HG03575 (cell line): Measurements from ENCODE around the gene VCAN.

Source experiments
- ATAC-seq: cut with Tn5 transposase; IDR thresholded peaks from one replicate; pipeline ENCODE4 v1.9.1; 2021; ENCODE audit not compliant: unreplicated experiment, insufficient number of reproducible peaks, low FRiP score; ENCODE audit errors: extremely low read depth

VCAN gene

DNA sequence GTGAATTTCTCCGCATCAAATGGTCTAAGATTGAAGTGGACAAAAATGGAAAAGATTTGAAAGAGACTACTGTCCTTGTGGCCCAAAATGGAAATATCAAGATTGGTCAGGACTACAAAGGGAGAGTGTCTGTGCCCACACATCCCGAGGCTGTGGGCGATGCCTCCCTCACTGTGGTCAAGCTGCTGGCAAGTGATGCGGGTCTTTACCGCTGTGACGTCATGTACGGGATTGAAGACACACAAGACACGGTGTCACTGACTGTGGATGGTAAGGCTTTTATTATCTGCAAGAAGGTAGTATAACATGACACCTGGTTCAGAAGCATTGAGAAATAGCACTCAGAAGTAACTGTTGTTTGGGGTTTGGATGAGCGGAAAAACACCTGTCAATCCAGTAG lies 18.7 kb downstream of the VCAN start:
- no peak for ATAC-seq

- no peak for ATAC-seq
These were observed 20.8 kb downstream of the VCAN start for GRCh38 chr5:83492331-83492730.

DNA sequence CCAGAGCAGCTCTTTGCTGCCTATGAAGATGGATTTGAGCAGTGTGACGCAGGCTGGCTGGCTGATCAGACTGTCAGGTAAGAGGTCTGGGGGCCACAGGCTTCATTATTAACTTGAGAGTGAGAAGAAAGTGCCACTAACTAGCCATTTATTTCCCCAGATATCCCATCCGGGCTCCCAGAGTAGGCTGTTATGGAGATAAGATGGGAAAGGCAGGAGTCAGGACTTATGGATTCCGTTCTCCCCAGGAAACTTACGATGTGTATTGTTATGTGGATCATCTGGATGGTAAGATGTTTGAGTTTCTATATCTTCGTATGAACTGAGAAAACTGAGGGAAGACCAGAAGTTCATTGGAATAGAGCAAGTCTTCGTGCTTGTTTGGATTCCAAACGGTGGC lies 22.1 kb downstream of the VCAN start:
- no peak for ATAC-seq

- ATAC-seq: no peak
These were observed 22.6 kb downstream of the VCAN start for GRCh38 chr5:83494087-83494620.

GRCh38 chr5:83494666-83495065 lies 23.1 kb downstream of the VCAN start:
- no peak for ATAC-seq

- ATAC-seq: no peak
These were observed 25.1 kb downstream of the VCAN start for GRCh38 chr5:83496626-83497025.

- no peak for ATAC-seq
These were observed 27.0 kb downstream of the VCAN start for GRCh38 chr5:83498585-83498984.

DNA sequence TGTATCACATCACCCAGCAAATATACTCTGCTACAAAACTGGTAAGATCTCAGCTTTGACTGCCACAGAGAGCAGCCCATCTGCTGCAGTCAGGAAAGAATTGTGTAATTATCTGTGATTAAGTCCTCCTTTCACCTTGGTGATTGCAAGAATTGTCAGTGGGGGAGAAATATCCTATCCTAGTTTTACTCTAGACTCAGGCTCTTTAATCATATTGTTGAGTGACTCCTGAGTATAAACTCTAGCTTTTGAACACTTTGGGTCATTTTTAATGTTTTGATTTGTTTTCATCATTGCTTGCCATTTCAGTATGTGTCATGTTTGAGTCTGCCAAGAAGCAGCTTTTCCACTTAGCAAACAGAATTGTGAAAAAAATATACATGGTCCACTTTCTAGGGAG lies 32.1 kb downstream of the VCAN start:
- no peak for ATAC-seq

GRCh38 chr5:83507431-83507830 lies 35.9 kb downstream of the VCAN start:
- no peak for ATAC-seq

GRCh38 chr5:83509540-83509939 lies 38.0 kb downstream of the VCAN start:
- ATAC-seq: no peak

- peak; percentile 98 for ATAC-seq
These were observed 38.7 kb downstream of the VCAN start for GRCh38 chr5:83510260-83510659.

- no peak for ATAC-seq
These were observed 40.7 kb downstream of the VCAN start for GRCh38 chr5:83512061-83512745.

- no peak for ATAC-seq
These were observed 41.5 kb downstream of the VCAN start for GRCh38 chr5:83513081-83513480.

GRCh38 chr5:83513491-83513890 lies 41.9 kb downstream of the VCAN start:
- ATAC-seq: no peak

DNA sequence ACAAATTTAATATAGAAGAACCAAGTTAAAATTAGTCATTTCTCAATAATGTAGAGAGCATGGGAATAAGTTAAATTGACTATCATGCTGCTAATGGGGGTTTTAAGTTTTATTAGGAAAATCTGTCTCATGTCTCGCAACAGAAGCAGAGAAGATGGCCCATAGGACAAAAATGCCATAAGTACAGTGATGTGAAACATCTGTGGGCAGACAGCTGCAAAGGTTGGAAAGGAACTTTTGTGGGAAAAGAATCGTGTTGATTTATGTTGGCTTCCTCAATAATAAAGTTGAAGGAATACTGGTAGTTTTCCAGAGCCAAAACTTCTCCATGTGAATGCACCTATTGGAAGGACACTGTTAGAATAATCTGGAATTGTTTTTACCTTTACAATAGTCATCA lies 44.8 kb downstream of the VCAN start:
- ATAC-seq: no peak

- no peak for ATAC-seq
These were observed 45.6 kb downstream of the VCAN start for GRCh38 chr5:83517072-83517687.

- no peak for ATAC-seq
These were observed 46.1 kb downstream of the VCAN start for GRCh38 chr5:83517688-83518085.

GRCh38 chr5:83518319-83519061 lies 46.9 kb downstream of the VCAN start:
- ATAC-seq: no peak

DNA sequence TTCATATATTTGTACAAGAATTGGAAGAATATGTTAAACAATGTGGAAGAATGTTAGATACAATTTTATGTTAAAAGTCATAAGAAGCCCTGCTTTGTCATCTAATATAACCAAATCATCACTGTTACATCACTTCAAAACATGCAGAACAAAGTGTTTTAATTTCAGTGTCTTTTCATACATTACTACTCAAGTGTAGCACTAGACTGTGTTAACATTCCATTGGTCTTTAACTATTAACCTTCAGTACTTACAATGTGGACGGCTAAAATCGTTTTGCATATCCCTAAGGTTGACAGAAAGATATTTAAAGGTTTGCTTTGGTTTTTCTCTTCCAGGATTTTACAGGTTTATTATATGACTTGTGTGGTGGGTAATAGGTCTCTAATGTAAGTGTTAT lies 50.9 kb downstream of the VCAN start:
- ATAC-seq: no peak

- no peak for ATAC-seq
These were observed 52.4 kb downstream of the VCAN start for GRCh38 chr5:83523929-83524328.
